Right atrium auricular region (tissue), 2 donors: ENCODE results near the gene SLC39A11. TPM values are rescaled to one million over a fixed set of nuclear protein-coding genes. Genes with fewer than 3 reads are reported as not detected.
"Not testable (repeated sequence)": the region's sequence is repeated elsewhere in the genome, so short reads cannot be mapped to it uniquely, and the experiment has no call there.

ENCODE experiments used
- DNase-seq: peaks from one replicate; pipeline ENCODE4 v3.0.0-alpha.2; 2019; ENCODE audit warnings: low spot score
- H3K27ac ChIP-seq, 2 donors: fragments of 200-600 bp; sonication (generic); 1 replicate in 1 of 2; 2 replicates in 1 of 2; pipeline ENCODE4 v1.5.1; 2016 to 2019
- H3K27me3 ChIP-seq, 2 donors: fragments of 200-600 bp; sonication (generic); one replicate each; pipeline versions ENCODE4 v1.5.1 to v1.6.0; 2017 to 2019
- H3K36me3 ChIP-seq: fragments of 200-600 bp; sonication (generic); one replicate; pipeline ENCODE4 v1.5.1; 2016
- H3K4me1 ChIP-seq, 2 donors: fragments of 200-600 bp; sonication (generic); one replicate each; pipeline versions ENCODE4 v1.5.1 to v1.6.0; 2017 to 2019
- H3K4me3 ChIP-seq, 2 donors: fragments of 200-600 bp; sonication (generic); 1 replicate in 1 of 2; 2 replicates in 1 of 2; pipeline ENCODE4 v1.5.1; 2017 to 2019; ENCODE audit warnings: mild to moderate bottlenecking in 1 of 2, moderate library complexity in 1 of 2
- H3K9me3 ChIP-seq, 2 donors: fragments of 200-600 bp; sonication (generic); one replicate each; pipeline ENCODE4 v1.5.1; 2019
- total RNA-seq, 2 donors: library from RNA; depleted of rRNA; stranded (reverse); fragments of >200 nt; gene quantifications; one replicate each; pipeline ENCODE4 v1.1.0, GENCODE V29; 2016
- TF ChIP-seq, protein P1 (sequence below), 2 donors: fragments of 200-600 bp; sonication (generic); IDR thresholded peaks; one replicate each; pipeline ENCODE4 v1.5.1; 2019; ENCODE audit warnings: antibody characterized with exemption in 2 of 2

Gene SLC39A11
- total RNA-seq, 2 donors from 2014 or later: 7.4 to 15.5 TPM

DNA sequence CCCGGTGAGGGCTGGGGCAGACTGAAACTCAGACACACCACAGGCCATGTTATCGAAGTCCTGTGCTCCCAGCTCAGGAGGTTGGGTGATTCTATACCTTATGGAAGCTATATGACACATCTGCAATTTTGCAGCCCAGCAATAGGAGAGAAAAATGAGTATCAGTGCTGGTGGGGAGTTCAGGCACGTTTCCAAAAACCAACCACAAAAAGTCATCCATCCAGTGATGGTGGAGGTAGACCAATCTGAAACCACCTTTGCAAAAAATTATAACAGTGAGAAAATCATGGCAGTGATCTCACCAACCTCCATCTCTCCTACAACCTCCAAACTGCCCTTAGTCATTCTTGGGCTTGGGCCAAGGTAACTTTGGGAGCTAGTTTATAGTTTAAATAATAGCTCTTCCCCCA is 327.9 kb downstream of the SLC39A11 start:
- no peak overlapping the region for H3K4me3 ChIP-seq
- peaks cover 0 to 10% of the 10 kb centered on the region in 2 donors for H3K9me3 ChIP-seq
- H3K4me1 ChIP-seq: no peaks in the 10 kb centered on the region
- no peak for DNase-seq
- TF ChIP-seq, protein P1, sequence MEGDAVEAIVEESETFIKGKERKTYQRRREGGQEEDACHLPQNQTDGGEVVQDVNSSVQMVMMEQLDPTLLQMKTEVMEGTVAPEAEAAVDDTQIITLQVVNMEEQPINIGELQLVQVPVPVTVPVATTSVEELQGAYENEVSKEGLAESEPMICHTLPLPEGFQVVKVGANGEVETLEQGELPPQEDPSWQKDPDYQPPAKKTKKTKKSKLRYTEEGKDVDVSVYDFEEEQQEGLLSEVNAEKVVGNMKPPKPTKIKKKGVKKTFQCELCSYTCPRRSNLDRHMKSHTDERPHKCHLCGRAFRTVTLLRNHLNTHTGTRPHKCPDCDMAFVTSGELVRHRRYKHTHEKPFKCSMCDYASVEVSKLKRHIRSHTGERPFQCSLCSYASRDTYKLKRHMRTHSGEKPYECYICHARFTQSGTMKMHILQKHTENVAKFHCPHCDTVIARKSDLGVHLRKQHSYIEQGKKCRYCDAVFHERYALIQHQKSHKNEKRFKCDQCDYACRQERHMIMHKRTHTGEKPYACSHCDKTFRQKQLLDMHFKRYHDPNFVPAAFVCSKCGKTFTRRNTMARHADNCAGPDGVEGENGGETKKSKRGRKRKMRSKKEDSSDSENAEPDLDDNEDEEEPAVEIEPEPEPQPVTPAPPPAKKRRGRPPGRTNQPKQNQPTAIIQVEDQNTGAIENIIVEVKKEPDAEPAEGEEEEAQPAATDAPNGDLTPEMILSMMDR (IDR thresholded peaks at IDR 0.05): no peak
- H3K27me3 ChIP-seq: no peaks in the 10 kb centered on the region
- H3K27ac ChIP-seq: no peak overlapping the region
- no peaks in the 10 kb centered on the region for H3K36me3 ChIP-seq

DNA sequence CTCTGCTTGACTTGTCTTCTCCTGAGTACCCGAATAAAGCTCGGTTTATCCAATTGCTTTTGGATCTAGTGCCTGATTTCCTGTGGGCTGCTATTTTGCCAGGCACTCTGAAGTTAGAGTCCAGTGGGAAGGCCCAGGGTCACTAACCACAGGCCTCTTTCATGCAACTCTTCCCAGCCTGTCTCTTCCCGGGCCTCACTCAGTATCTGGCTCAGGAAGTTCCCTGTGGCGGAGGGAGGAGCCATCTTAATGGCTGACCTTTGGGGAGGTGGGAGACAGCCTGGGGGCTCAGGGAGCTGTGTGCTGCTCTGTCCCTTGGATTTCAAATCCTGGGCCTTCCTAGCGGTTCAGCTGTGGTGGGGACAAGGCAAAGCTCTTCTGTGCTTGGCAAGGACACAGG is 328.5 kb downstream of the SLC39A11 start:
- no peaks in the 10 kb centered on the region for H3K27me3 ChIP-seq
- TF ChIP-seq, protein P1 (IDR thresholded peaks at IDR 0.05): no peak
- no peaks in the 10 kb centered on the region for H3K36me3 ChIP-seq
- no peak overlapping the region for H3K27ac ChIP-seq
- no peaks in the 10 kb centered on the region for H3K4me1 ChIP-seq
- DNase-seq: no peak
- H3K9me3 ChIP-seq: peaks cover 0 to 10% of the 10 kb centered on the region in 2 donors
- H3K4me3 ChIP-seq: no peak overlapping the region

DNA sequence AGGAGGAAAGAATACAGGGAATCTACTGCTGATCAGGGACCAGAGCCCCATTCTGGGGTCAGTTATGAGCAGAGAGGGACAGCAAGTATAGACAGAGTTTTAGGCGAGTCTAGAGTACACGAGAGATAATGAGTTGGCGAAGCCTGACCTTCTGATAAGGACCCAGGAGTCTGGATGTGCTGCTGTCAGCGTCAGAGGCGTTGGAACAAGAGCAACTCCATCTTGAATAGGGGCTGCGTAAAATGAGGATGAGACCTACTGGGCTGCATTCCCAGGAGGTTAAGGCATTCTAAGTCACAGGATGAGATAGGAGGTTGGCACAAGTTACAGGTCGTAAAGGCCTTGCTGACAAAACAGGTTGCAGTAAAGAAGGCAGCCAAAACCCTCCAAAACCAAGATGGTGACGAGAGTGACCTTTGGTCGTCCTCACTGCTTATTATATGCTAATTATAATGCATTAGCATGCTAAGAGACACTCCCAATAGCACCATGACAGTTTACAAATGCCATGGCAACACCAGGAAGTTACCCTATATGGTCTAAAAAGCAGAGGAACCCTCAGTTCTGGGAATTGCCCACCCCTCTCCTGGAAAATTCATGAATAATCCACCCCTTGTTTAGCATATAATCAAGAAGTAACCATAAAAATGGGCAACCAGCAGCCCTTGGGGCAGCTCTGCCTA is 330.5 kb downstream of the SLC39A11 start:
- DNase-seq, H3K4me1 ChIP-seq, H3K27me3 ChIP-seq, H3K4me3 ChIP-seq, H3K9me3 ChIP-seq, H3K27ac ChIP-seq, H3K36me3 ChIP-seq: not testable (repeated sequence)

DNA sequence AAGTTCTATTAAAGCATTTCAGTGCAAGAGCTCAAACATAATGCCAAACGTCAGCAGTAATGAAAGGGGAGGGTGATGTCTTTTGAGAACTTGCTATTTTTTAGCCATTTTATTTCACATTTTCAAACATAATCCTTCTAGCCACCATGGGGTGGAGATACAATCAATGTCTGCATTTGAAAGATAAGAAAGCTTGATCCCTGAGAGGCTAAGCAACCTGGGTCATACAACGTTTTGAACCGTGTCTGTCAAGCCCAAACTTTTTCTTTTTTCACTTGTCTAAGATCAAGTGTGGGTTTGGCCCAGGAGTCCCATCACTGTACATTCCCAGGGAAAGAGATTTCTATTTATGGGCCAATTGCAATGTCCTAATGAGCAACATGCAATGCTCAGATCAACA is 331.1 kb downstream of the SLC39A11 start:
- TF ChIP-seq, protein P1 (IDR thresholded peaks at IDR 0.05): no peak
- H3K27me3 ChIP-seq: no peaks in the 10 kb centered on the region
- no peaks in the 10 kb centered on the region for H3K36me3 ChIP-seq
- no peak for DNase-seq
- H3K9me3 ChIP-seq: peaks cover 0 to under 1% of the 10 kb centered on the region in 2 donors
- H3K4me3 ChIP-seq: no peak overlapping the region
- no peaks in the 10 kb centered on the region for H3K4me1 ChIP-seq
- H3K27ac ChIP-seq: no peak overlapping the region

DNA sequence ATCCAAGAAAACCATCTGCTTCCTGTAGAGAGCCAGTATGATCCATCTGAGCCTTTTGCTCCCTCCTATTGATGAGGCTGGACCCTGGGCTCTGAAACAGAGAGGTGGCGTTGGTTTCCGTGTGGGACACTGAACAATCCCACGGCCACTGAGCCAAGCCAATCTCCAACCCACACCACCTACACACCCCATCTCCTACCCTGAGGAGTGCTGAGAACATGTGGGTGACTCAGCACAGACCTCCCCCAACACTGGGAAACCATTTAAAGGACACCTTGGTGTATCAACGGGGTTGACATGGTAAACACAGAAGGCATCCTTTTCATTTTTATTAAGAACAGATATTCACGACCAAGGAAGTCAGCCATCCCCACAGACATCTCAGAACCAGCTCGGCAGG is 332.1 kb downstream of the SLC39A11 start:
- Histone ChIP-seq H3K4me1 (no peaks in the 10 kb centered on the region), H3K36me3 (no peaks in the 10 kb centered on the region), H3K27ac (no peak overlapping the region), H3K4me3 (no peak overlapping the region), H3K27me3 (no peaks in the 10 kb centered on the region), H3K9me3 (peaks cover 0 to 5% of the 10 kb centered on the region in 2 donors)
- no peak for DNase-seq
- TF ChIP-seq, protein P1 (IDR thresholded peaks at IDR 0.05): no peak

DNA sequence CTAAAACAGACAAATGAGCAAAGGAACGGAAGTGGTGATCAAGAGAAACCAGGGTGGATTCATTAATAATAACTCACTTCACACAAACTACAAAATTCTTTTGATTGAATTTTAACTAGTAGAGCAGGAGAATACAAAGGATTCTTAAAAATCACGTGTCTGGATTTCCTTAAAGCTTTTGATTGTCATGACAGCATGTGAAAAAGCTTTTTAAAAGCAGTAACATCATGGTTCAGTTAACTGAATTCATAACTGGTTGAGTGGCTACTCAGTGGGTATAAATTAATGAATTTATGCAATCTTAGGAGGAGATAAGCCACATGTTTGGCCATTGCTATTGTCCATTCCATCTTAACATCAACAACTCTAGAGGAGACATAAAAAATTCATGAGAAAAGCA is 333.2 kb downstream of the SLC39A11 start:
- TF ChIP-seq, protein P1 (IDR thresholded peaks at IDR 0.05): no peak
- no peaks in the 10 kb centered on the region for H3K4me1 ChIP-seq
- H3K4me3 ChIP-seq: no peak overlapping the region
- no peaks in the 10 kb centered on the region for H3K27me3 ChIP-seq
- H3K9me3 ChIP-seq: peaks cover 0 to 5% of the 10 kb centered on the region in 2 donors
- no peak overlapping the region for H3K27ac ChIP-seq
- no peaks in the 10 kb centered on the region for H3K36me3 ChIP-seq
- no peak for DNase-seq
